ENCODE results near the gene CERS5. TPM values are rescaled to one million over a fixed set of nuclear protein-coding genes. Genes with fewer than 3 reads are reported as not detected.
"Not testable (repeated sequence)": the region's sequence is repeated elsewhere in the genome, so short reads cannot be mapped to it uniquely, and the experiment has no call there.

CERS5 gene
- total and polyA plus RNA-seq, 9 donors, result 33.5 to 52.6 (median 42.0) TPM

DNA sequence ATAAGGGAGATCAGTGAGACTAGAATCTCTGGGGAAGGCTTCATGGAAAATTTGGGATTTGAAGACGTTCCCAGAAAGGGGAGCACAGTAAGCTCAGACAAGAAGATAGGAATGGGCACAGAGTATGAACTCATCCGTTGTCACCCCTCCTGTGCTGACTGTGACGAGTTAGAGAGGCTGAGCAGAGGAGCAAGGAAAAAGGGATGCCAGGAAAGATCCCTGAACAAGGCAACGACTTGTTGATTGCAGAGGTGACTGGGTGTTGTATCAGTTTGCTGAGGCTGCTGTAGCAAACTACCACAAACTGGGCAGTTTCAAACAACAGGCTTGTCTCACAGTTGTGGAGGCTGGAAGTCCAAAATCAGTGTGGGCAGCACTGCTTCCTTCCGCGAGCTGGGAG, 69.2 kb downstream of the CERS5 start:
- 83% methylated on average over 6 of the region's 6 CpGs for WGBS (ENCODE audit: insufficient coverage)
- H3K4me1 ChIP-seq (ENCODE audit: control insufficient read depth, insufficient read depth, low read length), result peaks cover 13% of the 10 kb centered on the region
- DNase-seq, result no peak

DNA sequence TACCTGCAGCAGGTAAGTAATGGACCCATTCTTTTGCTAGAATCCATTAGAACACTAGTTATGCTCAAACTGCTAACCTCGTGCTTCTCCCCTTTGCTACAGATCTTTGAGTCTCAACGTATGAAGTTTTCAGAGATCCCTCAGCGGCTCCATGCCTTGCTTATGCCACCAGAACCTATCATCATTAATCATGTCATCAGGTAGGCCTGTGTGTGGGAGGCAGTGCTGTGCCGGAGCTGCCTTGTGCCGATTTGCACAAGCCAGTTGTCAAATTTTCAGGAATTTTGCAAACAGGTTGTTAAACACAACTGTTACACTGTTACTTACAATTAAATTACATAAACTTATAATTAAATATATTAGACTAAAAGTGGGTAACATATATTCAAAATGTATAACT, 76.8 kb downstream of the CERS5 start:
- Histone ChIP-seq H3K27ac (ENCODE audit: low read length) (no peak overlapping the region), H3K4me1 (ENCODE audit: control insufficient read depth, insufficient read depth, low read length) (peaks cover 9% of the 10 kb centered on the region), H3K27me3 (ENCODE audit: control insufficient read depth, insufficient read depth, low read length) (no peaks in the 10 kb centered on the region), H3K9me3 (replicated peaks; ENCODE audit: control insufficient read depth, low read depth, low read length) (no peaks in the 10 kb centered on the region), H3K4me3 (ENCODE audit: low read length) (no peak overlapping the region), H3K36me3 (ENCODE audit: control insufficient read depth, insufficient read depth, low read length) (peaks cover 80% of the 10 kb centered on the region)
- WGBS (ENCODE audit: insufficient coverage), result no CpG with 5 or more reads among the region's 5 CpGs
- no peak for DNase-seq

More for the DNA sequence above, 69.2 kb downstream of the CERS5 start:
- H3K9me3 ChIP-seq (replicated peaks; ENCODE audit: control insufficient read depth, low read depth, low read length), result no peaks in the 10 kb centered on the region
- peaks cover 83% of the 10 kb centered on the region for H3K36me3 ChIP-seq (ENCODE audit: control insufficient read depth, insufficient read depth, low read length)
- no peaks in the 10 kb centered on the region for H3K27me3 ChIP-seq (ENCODE audit: control insufficient read depth, insufficient read depth, low read length)
- H3K4me3 ChIP-seq (ENCODE audit: low read length), result no peak overlapping the region
- H3K27ac ChIP-seq (ENCODE audit: low read length), result no peak overlapping the region

DNA sequence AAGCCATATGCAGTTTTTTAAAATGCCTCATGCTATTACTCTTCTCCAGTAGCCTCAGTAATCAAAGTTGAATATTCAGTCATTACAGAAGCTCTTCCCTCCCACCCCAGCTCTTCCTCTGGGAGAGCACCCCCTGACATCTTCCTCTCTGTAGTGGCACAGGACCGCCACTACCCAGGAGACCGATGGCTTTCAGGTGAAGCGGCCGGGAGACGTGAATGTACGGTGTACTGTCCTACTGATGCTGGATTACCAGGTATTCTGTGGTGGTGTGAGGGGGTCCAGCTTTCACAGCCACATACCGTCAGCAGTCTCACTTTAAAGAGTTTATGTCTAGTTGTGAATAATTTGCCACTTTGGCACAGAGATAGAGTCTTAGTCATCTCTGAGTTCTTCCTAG, 77.4 kb downstream of the CERS5 start:
- Histone ChIP-seq H3K4me1 (ENCODE audit: control insufficient read depth, insufficient read depth, low read length) (peaks cover 9% of the 10 kb centered on the region), H3K9me3 (replicated peaks; ENCODE audit: control insufficient read depth, low read depth, low read length) (no peaks in the 10 kb centered on the region), H3K36me3 (ENCODE audit: control insufficient read depth, insufficient read depth, low read length) (peaks cover 73% of the 10 kb centered on the region), H3K4me3 (ENCODE audit: low read length) (no peak overlapping the region), H3K27me3 (ENCODE audit: control insufficient read depth, insufficient read depth, low read length) (no peaks in the 10 kb centered on the region), H3K27ac (ENCODE audit: low read length) (no peak overlapping the region)
- no CpG with 5 or more reads among the region's 7 CpGs for WGBS (ENCODE audit: insufficient coverage)
- no peak for DNase-seq

GRCh38 chr12:50088577-50089335, 78.4 kb downstream of the CERS5 start:
- no peak overlapping the region for H3K27ac ChIP-seq (ENCODE audit: low read length)
- DNase-seq, result peak; percentile 50
- no peaks in the 10 kb centered on the region for H3K9me3 ChIP-seq (replicated peaks; ENCODE audit: control insufficient read depth, low read depth, low read length)
- no peaks in the 10 kb centered on the region for H3K27me3 ChIP-seq (ENCODE audit: control insufficient read depth, insufficient read depth, low read length)
- no peak overlapping the region for H3K4me3 ChIP-seq (ENCODE audit: low read length)
- peaks cover 64% of the 10 kb centered on the region for H3K36me3 ChIP-seq (ENCODE audit: control insufficient read depth, insufficient read depth, low read length)
- WGBS (ENCODE audit: insufficient coverage), result 67% methylated on average over 1 of the region's 3 CpGs
- peaks cover 15% of the 10 kb centered on the region for H3K4me1 ChIP-seq (ENCODE audit: control insufficient read depth, insufficient read depth, low read length)

DNA sequence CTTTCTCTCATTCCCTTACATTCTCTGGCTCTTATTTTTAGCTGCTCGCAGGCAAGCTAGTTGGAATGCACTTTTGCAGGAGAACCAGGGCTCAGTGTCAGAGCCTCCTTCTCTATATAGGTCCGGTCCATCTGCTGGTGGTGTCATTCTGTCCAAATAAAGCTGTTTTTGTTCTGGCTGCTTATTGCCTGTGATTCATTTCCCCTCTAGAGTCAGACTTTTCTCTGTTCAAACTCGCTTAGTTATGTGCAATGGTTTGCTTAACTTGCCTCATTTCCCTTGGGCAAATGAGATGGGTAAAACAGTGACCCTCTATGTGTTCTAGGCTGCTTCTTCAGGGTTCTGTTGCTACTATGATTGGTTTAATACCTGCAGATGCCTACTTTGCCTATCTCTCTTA, 79.2 kb downstream of the CERS5 start:
- H3K4me1 ChIP-seq (ENCODE audit: control insufficient read depth, insufficient read depth, low read length), result peaks cover 15% of the 10 kb centered on the region
- WGBS (ENCODE audit: insufficient coverage), result 77% methylated on average over 2 of the region's 3 CpGs

GRCh38 chr12:50087151-50087550, 80.0 kb downstream of the CERS5 start:
- H3K9me3 ChIP-seq (replicated peaks; ENCODE audit: control insufficient read depth, low read depth, low read length), result no peaks in the 10 kb centered on the region
- no peak overlapping the region for H3K27ac ChIP-seq (ENCODE audit: low read length)
- DNase-seq, result no peak
- no peak overlapping the region for H3K4me3 ChIP-seq (ENCODE audit: low read length)
- peaks cover 50% of the 10 kb centered on the region for H3K36me3 ChIP-seq (ENCODE audit: control insufficient read depth, insufficient read depth, low read length)
- 84% methylated on average over 8 of the region's 9 CpGs for whole genome bisulfite sequencing (ENCODE audit: insufficient coverage)
- no peaks in the 10 kb centered on the region for H3K27me3 ChIP-seq (ENCODE audit: control insufficient read depth, insufficient read depth, low read length)
- peaks cover 15% of the 10 kb centered on the region for H3K4me1 ChIP-seq (ENCODE audit: control insufficient read depth, insufficient read depth, low read length)

More for the DNA sequence above, 79.2 kb downstream of the CERS5 start:
- Histone ChIP-seq H3K9me3 (replicated peaks; ENCODE audit: control insufficient read depth, low read depth, low read length) (no peaks in the 10 kb centered on the region), H3K36me3 (ENCODE audit: control insufficient read depth, insufficient read depth, low read length) (peaks cover 57% of the 10 kb centered on the region), H3K4me3 (ENCODE audit: low read length) (no peak overlapping the region), H3K27me3 (ENCODE audit: control insufficient read depth, insufficient read depth, low read length) (no peaks in the 10 kb centered on the region), H3K27ac (ENCODE audit: low read length) (no peak overlapping the region)
- DNase-seq, result no peak

DNA sequence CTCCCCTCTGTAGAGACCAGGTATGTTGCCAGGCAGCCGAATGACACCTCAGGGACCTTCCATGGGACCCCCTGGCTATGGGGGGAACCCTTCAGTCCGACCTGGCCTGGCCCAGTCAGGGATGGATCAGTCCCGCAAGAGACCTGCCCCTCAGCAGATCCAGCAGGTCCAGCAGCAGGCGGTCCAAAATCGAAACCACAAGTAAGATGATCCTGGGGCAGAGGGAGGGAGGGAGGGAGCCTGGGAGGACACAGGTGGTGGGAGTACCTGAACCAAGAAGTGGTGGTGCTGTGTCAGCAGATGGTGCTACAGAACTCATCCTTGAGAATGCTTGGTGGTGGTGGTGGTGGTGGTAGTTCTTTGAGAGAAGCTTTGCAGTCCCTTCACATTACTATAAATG, 81.0 kb downstream of the CERS5 start:
- H3K27ac ChIP-seq (ENCODE audit: low read length), result peak overlapping the region; percentile 74
- no peak for DNase-seq
- WGBS (ENCODE audit: insufficient coverage), result no CpG with 5 or more reads among the region's 5 CpGs
- peaks cover 2% of the 10 kb centered on the region for H3K27me3 ChIP-seq (ENCODE audit: control insufficient read depth, insufficient read depth, low read length)
- H3K4me1 ChIP-seq (ENCODE audit: control insufficient read depth, insufficient read depth, low read length), result peaks cover 15% of the 10 kb centered on the region
- no peaks in the 10 kb centered on the region for H3K9me3 ChIP-seq (replicated peaks; ENCODE audit: control insufficient read depth, low read depth, low read length)
- H3K36me3 ChIP-seq (ENCODE audit: control insufficient read depth, insufficient read depth, low read length), result peaks cover 42% of the 10 kb centered on the region
- peak overlapping the region; percentile 54 for H3K4me3 ChIP-seq (ENCODE audit: low read length)

GRCh38 chr12:50085615-50086072, 81.5 kb downstream of the CERS5 start:
- Histone ChIP-seq H3K4me1 (ENCODE audit: control insufficient read depth, insufficient read depth, low read length) (peaks cover 15% of the 10 kb centered on the region), H3K9me3 (replicated peaks; ENCODE audit: control insufficient read depth, low read depth, low read length) (no peaks in the 10 kb centered on the region), H3K27ac (ENCODE audit: low read length) (peak overlapping the region; percentile 74), H3K36me3 (ENCODE audit: control insufficient read depth, insufficient read depth, low read length) (peaks cover 37% of the 10 kb centered on the region), H3K27me3 (ENCODE audit: control insufficient read depth, insufficient read depth, low read length) (peaks cover 6% of the 10 kb centered on the region), H3K4me3 (ENCODE audit: low read length) (peak overlapping the region; percentile 54)
- WGBS (ENCODE audit: insufficient coverage), result 0% methylated on average over 5 of the region's 8 CpGs
- peak; percentile 69 for DNase-seq

DNA sequence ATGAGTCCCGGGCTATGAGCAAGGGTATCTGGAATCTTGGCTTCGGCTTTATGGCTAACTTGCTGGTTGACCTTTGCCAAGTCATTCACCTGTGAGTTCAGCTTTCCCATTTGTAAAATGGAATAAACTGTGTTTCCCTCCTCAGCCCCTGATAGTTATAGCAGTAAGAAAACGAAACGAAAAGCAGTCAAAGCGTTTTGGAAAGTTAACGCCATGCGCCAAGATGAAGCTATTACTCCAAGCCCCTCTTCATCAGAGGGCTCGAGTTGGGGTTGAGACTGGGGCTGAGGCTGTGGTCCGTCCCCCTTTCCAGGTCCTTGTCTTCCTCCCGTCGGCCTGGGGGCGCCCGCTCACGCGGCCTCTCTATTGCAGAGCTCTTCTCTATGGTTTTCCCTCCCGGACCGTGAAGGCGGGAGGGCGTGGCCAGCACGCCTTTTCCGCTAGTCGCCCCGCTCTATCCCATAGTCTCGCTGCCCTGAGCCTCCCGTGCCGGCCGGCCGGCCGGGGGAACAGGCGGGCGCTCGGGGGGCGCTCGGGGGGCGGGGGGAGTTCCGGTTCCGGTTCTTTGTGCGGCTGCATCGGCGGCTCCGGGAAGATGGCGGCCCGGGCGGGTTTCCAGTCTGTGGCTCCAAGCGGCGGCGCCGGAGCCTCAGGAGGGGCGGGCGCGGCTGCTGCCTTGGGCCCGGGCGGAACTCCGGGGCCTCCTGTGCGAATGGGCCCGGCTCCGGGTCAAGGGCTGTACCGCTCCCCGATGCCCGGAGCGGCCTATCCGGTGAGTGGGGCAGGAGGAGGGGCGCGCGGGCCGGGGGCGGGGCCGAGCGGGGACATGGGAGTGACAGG, 82.2 kb downstream of the CERS5 start, which contains the start of gene SMARCD1:
Gene SMARCD1 (plus strand): TSS at position 568 of the 840 bp plus-strand sequence. CDS start 28 bp downstream, at position 596.
- peak within 1 kb of the TSS; percentile 54 for H3K4me3 ChIP-seq (ENCODE audit: low read length)
- H3K4me1 ChIP-seq (ENCODE audit: control insufficient read depth, insufficient read depth, low read length), result peaks cover 15% of the 10 kb centered on the region
- H3K27me3 ChIP-seq (ENCODE audit: control insufficient read depth, insufficient read depth, low read length), result peaks cover 6% of the 10 kb centered on the region
- peaks cover 32% of the 10 kb centered on the region for H3K36me3 ChIP-seq (ENCODE audit: control insufficient read depth, insufficient read depth, low read length)
- peak within 1 kb of the TSS; percentile 74 for H3K27ac ChIP-seq (ENCODE audit: low read length)
- WGBS (ENCODE audit: insufficient coverage), result under 1% methylated on average over 42 of the region's 69 CpGs
- peak; percentile 98 for DNase-seq
- H3K9me3 ChIP-seq (replicated peaks; ENCODE audit: control insufficient read depth, low read depth, low read length), result no peaks in the 10 kb centered on the region

DNA sequence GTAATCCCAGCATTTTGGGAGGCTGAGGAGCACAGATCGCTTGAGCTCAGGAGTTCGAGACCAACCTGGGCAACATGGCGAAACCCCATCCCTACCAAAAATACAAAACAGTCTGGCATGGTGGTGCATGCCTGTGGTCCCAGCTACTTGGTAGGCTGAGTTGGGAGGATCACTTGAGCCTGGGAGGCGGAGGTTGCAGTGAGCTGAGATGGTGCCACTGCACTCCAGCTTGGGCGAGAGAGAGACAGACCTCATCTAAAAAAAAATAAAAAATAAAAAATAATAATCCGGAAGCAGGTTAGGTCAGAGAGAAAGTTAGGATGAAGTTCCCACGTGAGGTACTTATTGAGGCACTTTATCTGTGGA, 82.8 kb downstream of the CERS5 start:
- not testable (repeated sequence) for DNase-seq; H3K9me3 ChIP-seq (replicated peaks; ENCODE audit: control insufficient read depth, low read depth, low read length); H3K27me3 ChIP-seq (ENCODE audit: control insufficient read depth, insufficient read depth, low read length)
- peaks cover 15% of the 10 kb centered on the region for H3K4me1 ChIP-seq (ENCODE audit: control insufficient read depth, insufficient read depth, low read length)
- WGBS (ENCODE audit: insufficient coverage), result 0% methylated on average over 1 of the region's 7 CpGs
- H3K4me3 ChIP-seq (ENCODE audit: low read length), result peak overlapping the region; percentile 54
- H3K36me3 ChIP-seq (ENCODE audit: control insufficient read depth, insufficient read depth, low read length), result peaks cover 27% of the 10 kb centered on the region
- peak overlapping the region; percentile 74 for H3K27ac ChIP-seq (ENCODE audit: low read length)

Measured in muscle of leg (tissue), 11 donors.